Measurements from ENCODE around the gene LMF1.

GRCh38 chr16:843771-844170 lies 127.0 kb downstream of the LMF1 start:
- TF ChIP-seq, protein P1, sequence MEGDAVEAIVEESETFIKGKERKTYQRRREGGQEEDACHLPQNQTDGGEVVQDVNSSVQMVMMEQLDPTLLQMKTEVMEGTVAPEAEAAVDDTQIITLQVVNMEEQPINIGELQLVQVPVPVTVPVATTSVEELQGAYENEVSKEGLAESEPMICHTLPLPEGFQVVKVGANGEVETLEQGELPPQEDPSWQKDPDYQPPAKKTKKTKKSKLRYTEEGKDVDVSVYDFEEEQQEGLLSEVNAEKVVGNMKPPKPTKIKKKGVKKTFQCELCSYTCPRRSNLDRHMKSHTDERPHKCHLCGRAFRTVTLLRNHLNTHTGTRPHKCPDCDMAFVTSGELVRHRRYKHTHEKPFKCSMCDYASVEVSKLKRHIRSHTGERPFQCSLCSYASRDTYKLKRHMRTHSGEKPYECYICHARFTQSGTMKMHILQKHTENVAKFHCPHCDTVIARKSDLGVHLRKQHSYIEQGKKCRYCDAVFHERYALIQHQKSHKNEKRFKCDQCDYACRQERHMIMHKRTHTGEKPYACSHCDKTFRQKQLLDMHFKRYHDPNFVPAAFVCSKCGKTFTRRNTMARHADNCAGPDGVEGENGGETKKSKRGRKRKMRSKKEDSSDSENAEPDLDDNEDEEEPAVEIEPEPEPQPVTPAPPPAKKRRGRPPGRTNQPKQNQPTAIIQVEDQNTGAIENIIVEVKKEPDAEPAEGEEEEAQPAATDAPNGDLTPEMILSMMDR (IDR thresholded peaks at IDR 0.05; ENCODE audit: low read depth, low read length), result no peak
- no peak for TF ChIP-seq EZH2phosphoT487 (IDR thresholded peaks at IDR 0.05; ENCODE audit: low read depth)
